Neural crest cell (in vitro differentiated cells): ENCODE results near the gene AADAT. TPM values are rescaled to one million over a fixed set of nuclear protein-coding genes. Genes with fewer than 3 reads are reported as not detected.

ENCODE experiments used
- DNase-seq: peaks from one replicate; pipeline ENCODE4 v3.0.0; 2021; ENCODE audit warnings: low read depth, mixed read lengths, low spot score
- H3K27ac Mint-ChIP-seq: one replicate; pipeline ENCODE4 v1.8.0; 2021; ENCODE audit warnings: mild to moderate bottlenecking, mixed read lengths; ENCODE audit not compliant: unreplicated experiment
- H3K27me3 Mint-ChIP-seq: 2 replicates; pipeline ENCODE4 v1.8.0; 2021; ENCODE audit warnings: low read depth, mild to moderate bottlenecking, mixed read lengths
- H3K36me3 Mint-ChIP-seq: 2 replicates; pipeline ENCODE4 v1.8.0; 2021; ENCODE audit warnings: low read depth, mild to moderate bottlenecking, mixed read lengths
- H3K4me1 Mint-ChIP-seq: 2 replicates; pipeline ENCODE4 v1.8.0; 2021; ENCODE audit warnings: mixed read lengths
- H3K4me3 Mint-ChIP-seq: one replicate; pipeline ENCODE4 v1.8.0; 2021; ENCODE audit warnings: mild to moderate bottlenecking, mixed read lengths
- H3K9me3 Mint-ChIP-seq: 2 replicates; pipeline ENCODE4 v1.8.0; 2021; ENCODE audit warnings: mixed read lengths
- CTCF ChIP-seq: fragments of 200-600 bp; sonication (generic); conservative IDR thresholded peaks from 2 replicates; pipeline ENCODE4 v1.5.0; 2021; ENCODE audit warnings: antibody characterized with exemption, mild to moderate bottlenecking
- total RNA-seq: library from RNA; stranded (reverse); gene quantifications from 2 replicates; pipeline ENCODE4 v1.2.1, GENCODE V29; 2021

The AADAT gene
- total RNA-seq, 1 donor from 2014 or later, result 30.7 TPM

GRCh38 chr4:170079981-170080380 is 9.8 kb downstream of the AADAT start:
- Mint-ChIP-seq H3K36me3 (peaks cover 61% of the 10 kb centered on the region), H3K4me3 (no peak overlapping the region), H3K27ac (no peak overlapping the region), H3K27me3 (no peaks in the 10 kb centered on the region), H3K9me3 (no peaks in the 10 kb centered on the region), H3K4me1 (peaks cover 8% of the 10 kb centered on the region)
- DNase-seq, result no peak
- TF ChIP-seq CTCF, result no peak

GRCh38 chr4:170071196-170071595 is 18.6 kb downstream of the AADAT start:
- no peaks in the 10 kb centered on the region for H3K27me3 Mint-ChIP-seq
- peaks cover 17% of the 10 kb centered on the region for H3K36me3 Mint-ChIP-seq
- H3K4me1 Mint-ChIP-seq, result no peaks in the 10 kb centered on the region
- H3K9me3 Mint-ChIP-seq, result no peaks in the 10 kb centered on the region
- DNase-seq, result no peak
- no peak overlapping the region for H3K4me3 Mint-ChIP-seq
- H3K27ac Mint-ChIP-seq, result no peak overlapping the region
- TF ChIP-seq CTCF, result no peak

GRCh38 chr4:170068438-170069128 is 21.2 kb downstream of the AADAT start:
- Mint-ChIP-seq H3K27ac (no peak overlapping the region), H3K27me3 (no peaks in the 10 kb centered on the region), H3K9me3 (no peaks in the 10 kb centered on the region), H3K4me3 (no peak overlapping the region), H3K36me3 (peaks cover 13% of the 10 kb centered on the region), H3K4me1 (no peaks in the 10 kb centered on the region)
- TF ChIP-seq CTCF, result no peak
- no peak for DNase-seq

- no peak for DNase-seq
- H3K27ac Mint-ChIP-seq, result no peak overlapping the region
- peaks cover 8% of the 10 kb centered on the region for H3K36me3 Mint-ChIP-seq
- no peaks in the 10 kb centered on the region for H3K4me1 Mint-ChIP-seq
- H3K9me3 Mint-ChIP-seq, result no peaks in the 10 kb centered on the region
- H3K4me3 Mint-ChIP-seq, result no peak overlapping the region
- no peaks in the 10 kb centered on the region for H3K27me3 Mint-ChIP-seq
- no peak for TF ChIP-seq CTCF
These were observed 30.3 kb downstream of the AADAT start for GRCh38 chr4:170059421-170059820.

- Mint-ChIP-seq H3K9me3 (no peaks in the 10 kb centered on the region), H3K27me3 (no peaks in the 10 kb centered on the region), H3K36me3 (peaks cover 8% of the 10 kb centered on the region), H3K27ac (no peak overlapping the region), H3K4me1 (no peaks in the 10 kb centered on the region), H3K4me3 (no peak overlapping the region)
- DNase-seq, result no peak
- no peak for TF ChIP-seq CTCF
These were observed 30.9 kb downstream of the AADAT start for GRCh38 chr4:170058826-170059225.
